ENCODE results near the gene CDKL4. TPM values are rescaled to one million over a fixed set of nuclear protein-coding genes. Genes with fewer than 3 reads are reported as not detected.

CDKL4 gene
- total RNA-seq, 1 donor = 0.90 TPM

DNA sequence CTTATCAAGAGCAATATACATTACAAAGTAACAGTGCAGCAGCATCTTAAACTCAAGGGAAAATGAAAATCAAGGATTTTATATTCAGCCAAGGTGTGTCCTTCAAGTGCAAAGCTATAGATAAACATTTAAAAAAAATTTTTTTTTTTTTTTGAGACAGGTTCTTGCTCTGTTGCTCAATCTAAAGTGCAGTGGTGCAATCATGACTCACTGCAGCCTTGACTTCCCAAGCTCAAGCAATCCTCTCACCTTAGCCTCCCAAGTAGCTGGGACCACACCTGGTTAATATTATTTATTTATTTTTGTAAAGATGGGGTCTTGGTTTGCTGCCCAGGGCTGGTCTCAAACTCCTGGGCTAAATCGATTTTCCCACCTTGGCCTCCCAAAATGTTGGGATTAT is 9.0 kb downstream of the CDKL4 start:
- no peak overlapping the region for H3K4me3 ChIP-seq (ENCODE audit: low read depth, low read length)
- TF ChIP-seq, protein P1, sequence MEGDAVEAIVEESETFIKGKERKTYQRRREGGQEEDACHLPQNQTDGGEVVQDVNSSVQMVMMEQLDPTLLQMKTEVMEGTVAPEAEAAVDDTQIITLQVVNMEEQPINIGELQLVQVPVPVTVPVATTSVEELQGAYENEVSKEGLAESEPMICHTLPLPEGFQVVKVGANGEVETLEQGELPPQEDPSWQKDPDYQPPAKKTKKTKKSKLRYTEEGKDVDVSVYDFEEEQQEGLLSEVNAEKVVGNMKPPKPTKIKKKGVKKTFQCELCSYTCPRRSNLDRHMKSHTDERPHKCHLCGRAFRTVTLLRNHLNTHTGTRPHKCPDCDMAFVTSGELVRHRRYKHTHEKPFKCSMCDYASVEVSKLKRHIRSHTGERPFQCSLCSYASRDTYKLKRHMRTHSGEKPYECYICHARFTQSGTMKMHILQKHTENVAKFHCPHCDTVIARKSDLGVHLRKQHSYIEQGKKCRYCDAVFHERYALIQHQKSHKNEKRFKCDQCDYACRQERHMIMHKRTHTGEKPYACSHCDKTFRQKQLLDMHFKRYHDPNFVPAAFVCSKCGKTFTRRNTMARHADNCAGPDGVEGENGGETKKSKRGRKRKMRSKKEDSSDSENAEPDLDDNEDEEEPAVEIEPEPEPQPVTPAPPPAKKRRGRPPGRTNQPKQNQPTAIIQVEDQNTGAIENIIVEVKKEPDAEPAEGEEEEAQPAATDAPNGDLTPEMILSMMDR (IDR thresholded peaks at IDR 0.05; ENCODE audit: insufficient read depth, low read length) = no peak
- peak; percentile 11 for DNase-seq (ENCODE audit: low read depth)

DNA sequence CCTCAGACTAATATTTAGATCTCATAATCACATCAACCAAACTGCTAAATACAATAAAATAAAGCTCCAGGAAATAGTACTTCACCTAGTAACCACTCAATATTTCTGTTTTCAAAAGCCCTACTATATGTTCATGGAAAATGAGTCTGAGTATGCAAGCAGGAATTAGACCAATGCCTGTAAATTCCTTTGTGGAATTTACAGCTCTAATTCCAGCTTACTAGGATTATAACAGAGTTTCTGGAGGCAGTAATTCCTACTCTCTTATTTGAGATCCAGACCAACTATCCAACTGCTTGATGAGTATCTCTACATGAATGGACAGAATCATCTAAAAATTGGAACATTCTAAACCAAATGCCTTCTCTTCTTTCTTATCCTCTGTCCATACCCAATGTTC is 11.6 kb downstream of the CDKL4 start:
- no peak for DNase-seq (ENCODE audit: low read depth)
- no peak overlapping the region for H3K4me3 ChIP-seq (ENCODE audit: low read depth, low read length)
- TF ChIP-seq, protein P1 (IDR thresholded peaks at IDR 0.05; ENCODE audit: insufficient read depth, low read length) = no peak

DNA sequence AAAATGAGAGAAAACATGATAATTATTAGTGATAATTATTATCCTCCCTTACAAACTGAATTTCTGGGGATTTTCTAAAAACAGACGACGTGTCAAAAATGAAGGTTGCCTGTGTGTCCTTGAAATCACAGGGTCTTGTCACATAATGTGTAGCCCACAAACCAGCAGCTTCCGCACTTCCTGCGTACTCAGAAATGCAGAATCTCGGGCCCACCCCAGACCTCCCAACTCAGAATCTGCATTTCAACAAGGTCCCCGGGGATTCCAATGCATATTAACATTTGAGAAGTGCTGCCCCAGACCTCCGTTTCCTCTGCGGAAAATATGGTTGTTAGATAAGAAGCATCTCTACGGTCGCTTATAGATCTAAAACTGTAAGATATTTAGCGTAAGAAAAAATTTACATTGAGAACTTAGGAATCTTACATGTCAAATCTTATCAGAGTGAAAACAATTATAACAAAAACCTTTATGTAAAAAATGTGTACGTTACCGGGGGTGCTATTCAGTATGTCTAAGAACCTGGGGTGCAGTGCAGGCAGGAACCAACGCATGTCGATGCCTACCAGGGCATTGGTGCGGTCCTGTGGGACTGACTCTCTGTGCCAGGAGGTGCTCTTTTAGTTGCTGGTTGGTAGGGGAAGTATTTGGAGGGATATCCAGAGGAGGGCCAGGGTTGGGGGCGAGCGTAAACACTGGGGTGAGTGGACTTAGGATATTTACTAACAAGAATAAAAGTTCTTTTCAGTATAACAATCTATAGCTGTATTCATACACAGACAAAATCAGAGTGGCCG is 15.2 kb downstream of the CDKL4 start:
- H3K4me3 ChIP-seq (ENCODE audit: low read depth, low read length) = no peak overlapping the region
- no peak for DNase-seq (ENCODE audit: low read depth)
- TF ChIP-seq, protein P1 (IDR thresholded peaks at IDR 0.05; ENCODE audit: insufficient read depth, low read length) = no peak

DNA sequence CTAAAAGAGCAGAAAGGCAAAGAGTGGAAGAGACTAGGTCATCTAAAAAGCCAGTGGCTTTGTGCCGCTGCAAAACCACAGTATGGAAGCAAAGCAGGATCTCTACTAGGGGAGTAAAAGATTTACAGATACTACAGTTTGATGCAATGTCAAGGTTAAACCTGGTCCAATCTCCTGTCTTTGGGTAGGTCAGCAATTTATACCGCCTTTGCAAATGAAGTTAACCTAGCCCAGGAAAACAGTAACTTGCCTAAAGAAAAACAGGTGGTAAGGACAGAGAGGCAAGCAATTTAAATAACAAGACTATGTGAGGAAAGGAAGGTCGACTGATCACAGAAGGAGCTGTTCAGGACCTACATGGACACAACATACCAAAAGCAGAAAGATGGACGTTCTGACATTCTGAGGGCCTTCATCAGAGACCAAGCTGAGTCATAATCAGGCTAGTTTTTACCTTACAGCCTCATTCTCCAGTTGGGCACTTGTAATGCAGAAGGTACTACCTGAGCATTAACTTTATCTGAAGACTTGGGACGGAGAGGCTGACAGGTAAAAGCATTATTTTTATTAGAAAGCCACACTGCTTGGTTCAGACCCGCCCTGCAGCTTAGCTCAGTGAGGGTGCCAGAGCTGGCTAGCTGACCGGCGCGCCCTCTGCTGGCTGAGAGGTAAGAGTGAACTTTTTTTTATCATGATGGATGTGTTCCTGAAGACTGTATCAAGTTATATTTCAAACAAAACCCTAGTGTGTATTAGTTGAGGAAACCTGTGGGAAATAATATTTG is 15.9 kb downstream of the CDKL4 start:
- peak; percentile 77 for DNase-seq (ENCODE audit: low read depth)
- no peak overlapping the region for H3K4me3 ChIP-seq (ENCODE audit: low read depth, low read length)
- TF ChIP-seq, protein P1 (IDR thresholded peaks at IDR 0.05; ENCODE audit: insufficient read depth, low read length) = peak; percentile 88

DNA sequence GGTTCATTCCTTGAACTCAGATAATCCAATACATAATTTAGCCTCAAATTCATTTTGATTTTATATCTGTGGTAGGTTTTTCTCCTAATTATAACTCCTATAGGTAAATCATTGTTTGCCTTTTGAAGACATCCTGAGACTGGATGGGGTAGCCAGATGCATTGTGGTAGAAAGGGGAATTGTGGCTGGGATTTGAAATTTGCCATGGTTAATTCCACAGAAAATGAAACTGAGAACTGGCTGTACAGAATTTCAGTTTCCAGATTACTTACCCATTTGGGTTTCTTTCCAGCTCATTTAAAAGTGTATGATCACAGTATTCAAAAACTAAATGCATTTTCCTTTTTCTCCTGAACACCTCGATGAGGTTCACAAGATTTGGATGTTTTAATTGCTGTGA is 18.2 kb downstream of the CDKL4 start:
- TF ChIP-seq, protein P1 (IDR thresholded peaks at IDR 0.05; ENCODE audit: insufficient read depth, low read length) = no peak
- no peak overlapping the region for H3K4me3 ChIP-seq (ENCODE audit: low read depth, low read length)
- DNase-seq (ENCODE audit: low read depth) = no peak

DNA sequence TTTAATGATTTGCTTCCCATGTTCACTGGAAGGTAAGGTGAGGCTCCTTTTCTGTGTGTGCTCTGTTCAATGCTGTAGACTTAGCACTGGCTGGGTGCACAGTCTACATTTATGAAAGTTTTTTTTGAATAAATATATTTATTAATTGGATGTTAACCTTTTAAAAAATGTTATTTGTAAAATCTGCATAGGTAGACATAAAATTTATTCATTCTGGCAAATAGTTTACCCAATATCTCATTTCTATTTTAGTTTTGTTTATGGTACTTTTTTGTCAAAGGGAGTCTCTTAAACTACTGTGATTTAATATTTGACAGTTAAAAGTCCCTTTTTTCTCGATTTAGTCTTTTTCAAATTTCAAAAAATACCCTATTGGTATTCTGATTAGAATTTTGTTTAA is 19.9 kb downstream of the CDKL4 start:
- TF ChIP-seq, protein P1 (IDR thresholded peaks at IDR 0.05; ENCODE audit: insufficient read depth, low read length) = no peak
- DNase-seq (ENCODE audit: low read depth) = no peak
- no peak overlapping the region for H3K4me3 ChIP-seq (ENCODE audit: low read depth, low read length)
